IPS DF 6.9 (cell line): ENCODE measurements around the gene CWC27.

Source experiments
- DNase-seq: peaks from one replicate; pipeline ENCODE4 v3.0.0-alpha.2; 2013; ENCODE audit warnings: low read depth, low spot score
- H3K27ac ChIP-seq: one replicate; pipeline ENCODE4 v1.5.1; 2013; ENCODE audit warnings: low read length, control low read depth
- H3K27me3 ChIP-seq: 2 replicates; pipeline ENCODE4 v1.6.1; 2013; ENCODE audit warnings: mild to moderate bottlenecking, low read length; ENCODE audit not compliant: control insufficient read depth, insufficient read depth
- H3K36me3 ChIP-seq: 2 replicates; pipeline ENCODE4 v1.6.1; 2013; ENCODE audit warnings: low read length; ENCODE audit not compliant: control insufficient read depth, insufficient read depth
- H3K4me1 ChIP-seq: 2 replicates; pipeline ENCODE4 v1.6.1; 2013; ENCODE audit warnings: low read length; ENCODE audit not compliant: control insufficient read depth, insufficient read depth
- H3K4me3 ChIP-seq: 2 replicates; pipeline ENCODE4 v1.5.1; 2013; ENCODE audit warnings: mild to moderate bottlenecking, low read length
- H3K9me3 ChIP-seq: 2 replicates; pipeline ENCODE4 v1.6.1; 2013; ENCODE audit warnings: low read length, inconsistent platforms; ENCODE audit not compliant: control insufficient read depth, insufficient read depth
- WGBS: extraction: QIAGEN DNeasy Blood & Tissue Kit; methylation state at CpG from one replicate; pipeline ENCODE4 v1.1.7; 2013; ENCODE audit warnings: mixed read lengths, missing lambda C conversion rate; ENCODE audit not compliant: insufficient read length, insufficient coverage; 5-methylcytosine and 5-hydroxymethylcytosine counted together

Gene CWC27

GRCh38 chr5:65009207-65009606 lies 240.5 kb downstream of the CWC27 start:
- no peak overlapping the region for H3K4me3 ChIP-seq
- DNase-seq: no peak
- H3K4me1 ChIP-seq: no peaks in the 10 kb centered on the region
- no peaks in the 10 kb centered on the region for H3K36me3 ChIP-seq
- no peaks in the 10 kb centered on the region for H3K9me3 ChIP-seq
- WGBS: no CpG with 5 or more reads among the region's 1 CpG
- no peak overlapping the region for H3K27ac ChIP-seq
- H3K27me3 ChIP-seq: no peaks in the 10 kb centered on the region

- Histone ChIP-seq H3K27me3 (no peaks in the 10 kb centered on the region), H3K27ac (no peak overlapping the region), H3K4me1 (no peaks in the 10 kb centered on the region; the same call in 1 of the 2 replicates), H3K9me3 (no peaks in the 10 kb centered on the region), H3K36me3 (no peaks in the 10 kb centered on the region), H3K4me3 (no peak overlapping the region)
- WGBS: no CpG with 5 or more reads among the region's 1 CpG
- DNase-seq: no peak
Measured at GRCh38 chr5:65010841-65011240, 242.1 kb downstream of the CWC27 start.

DNA sequence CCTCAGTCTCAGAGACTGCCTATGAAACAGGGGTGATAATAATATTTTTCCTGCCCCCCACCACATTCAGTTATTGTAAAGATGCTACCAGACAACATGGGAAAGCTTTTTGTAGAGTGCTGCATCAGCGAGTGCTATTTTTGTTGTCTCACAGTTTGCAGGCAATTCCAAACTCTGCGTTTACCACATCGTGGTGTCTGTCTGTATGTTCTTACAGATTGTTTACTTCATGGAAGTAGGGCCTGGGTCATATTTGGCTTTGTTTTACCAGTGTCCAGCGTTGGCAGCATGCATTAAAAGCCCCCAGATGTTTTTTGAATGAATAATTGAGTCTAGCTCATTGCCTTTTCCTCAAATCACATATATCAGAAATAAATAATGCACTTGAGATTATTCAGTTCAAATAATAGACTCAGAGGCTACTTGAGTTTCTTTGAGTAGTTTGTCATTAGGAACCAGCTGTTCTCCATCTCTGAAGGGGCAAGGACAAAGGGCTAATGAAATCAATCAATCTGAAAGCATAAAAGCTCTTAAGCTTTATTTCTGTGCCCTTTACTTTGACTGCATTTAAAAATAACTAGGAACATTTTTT lies 243.7 kb downstream of the CWC27 start:
- DNase-seq: no peak
- Histone ChIP-seq H3K4me1 (no peaks in the 10 kb centered on the region; the same call in 1 of the 2 replicates), H3K9me3 (no peaks in the 10 kb centered on the region), H3K4me3 (no peak overlapping the region), H3K27me3 (no peaks in the 10 kb centered on the region), H3K27ac (no peak overlapping the region), H3K36me3 (no peaks in the 10 kb centered on the region)
- WGBS: no CpG with 5 or more reads among the region's 4 CpGs

- Histone ChIP-seq H3K36me3 (no peaks in the 10 kb centered on the region), H3K4me1 (no peaks in the 10 kb centered on the region; the same call in 1 of the 2 replicates), H3K4me3 (no peak overlapping the region), H3K27me3 (no peaks in the 10 kb centered on the region), H3K27ac (no peak overlapping the region), H3K9me3 (no peaks in the 10 kb centered on the region)
- no peak for DNase-seq
- no CpG with 5 or more reads among the region's 1 CpG for WGBS
Measured at GRCh38 chr5:65013166-65013565, 244.4 kb downstream of the CWC27 start.

DNA sequence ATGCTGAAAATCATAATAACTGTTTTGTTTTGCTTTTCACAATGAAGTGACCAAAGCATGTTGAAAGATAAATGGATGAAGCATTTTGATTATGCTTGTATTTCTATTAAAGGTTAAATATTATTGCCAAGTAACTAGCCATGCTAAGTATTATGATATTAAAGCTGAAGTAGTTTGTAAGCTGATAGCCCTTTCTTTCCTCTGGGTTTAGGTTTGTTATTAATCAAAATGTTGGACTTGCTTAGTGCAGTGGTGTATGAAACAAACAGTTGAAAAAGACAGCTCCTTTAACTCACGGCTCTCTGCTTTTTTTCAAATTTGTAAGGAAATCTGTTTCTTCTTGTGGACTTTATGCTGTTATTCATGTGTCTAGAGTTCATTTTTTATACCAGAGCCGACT lies 246.0 kb downstream of the CWC27 start:
- WGBS: no CpG with 5 or more reads among the region's 2 CpGs
- Histone ChIP-seq H3K27me3 (no peaks in the 10 kb centered on the region), H3K4me1 (no peaks in the 10 kb centered on the region; the same call in 1 of the 2 replicates), H3K36me3 (no peaks in the 10 kb centered on the region), H3K27ac (no peak overlapping the region), H3K4me3 (no peak overlapping the region), H3K9me3 (no peaks in the 10 kb centered on the region)
- DNase-seq: no peak

DNA sequence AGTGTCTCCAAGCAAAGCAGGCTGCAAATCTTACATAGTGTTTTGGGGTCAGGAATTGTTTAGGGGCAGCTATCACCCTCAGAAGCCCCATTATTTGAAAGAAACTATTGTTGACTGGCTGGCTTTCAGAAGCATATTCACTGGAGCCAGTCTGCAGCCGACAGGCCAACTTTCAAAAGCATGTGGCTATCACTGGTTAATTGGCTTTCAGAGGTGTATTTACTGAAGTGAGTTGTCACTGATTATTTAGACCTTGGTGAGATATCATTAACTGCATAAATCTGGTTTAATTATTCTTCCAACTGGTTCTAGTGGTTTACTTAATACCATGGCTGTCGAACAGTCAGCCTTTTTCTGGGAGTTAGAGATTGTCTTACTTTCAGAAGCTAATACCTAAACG lies 247.0 kb downstream of the CWC27 start:
- Histone ChIP-seq H3K4me3 (no peak overlapping the region), H3K27me3 (no peaks in the 10 kb centered on the region), H3K36me3 (no peaks in the 10 kb centered on the region), H3K4me1 (no peaks in the 10 kb centered on the region; the same call in 1 of the 2 replicates), H3K9me3 (no peaks in the 10 kb centered on the region), H3K27ac (no peak overlapping the region)
- no peak for DNase-seq
- no CpG with 5 or more reads among the region's 3 CpGs for WGBS

DNA sequence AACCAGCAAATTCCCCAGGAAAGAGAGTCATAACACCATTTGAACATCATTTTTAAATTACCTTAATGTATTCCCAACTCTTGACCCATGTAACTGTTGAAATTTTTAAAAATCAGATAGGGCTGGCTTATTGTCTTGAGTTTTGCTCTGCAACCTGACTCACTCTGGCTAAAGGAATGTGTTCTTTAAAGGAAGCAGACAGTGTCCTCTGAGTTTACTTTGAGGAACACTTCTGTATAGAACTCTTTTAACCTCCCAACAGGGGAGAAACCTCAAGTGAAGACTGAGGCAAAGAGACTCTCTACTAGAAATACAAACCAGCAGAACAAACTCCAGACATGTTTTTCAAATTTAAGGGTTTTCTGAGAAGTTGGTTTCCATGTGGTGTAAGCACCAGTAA lies 248.9 kb downstream of the CWC27 start:
- H3K4me1 ChIP-seq: no peaks in the 10 kb centered on the region; the same call in 1 of the 2 replicates
- H3K36me3 ChIP-seq: no peaks in the 10 kb centered on the region
- H3K27ac ChIP-seq: no peak overlapping the region
- no peak overlapping the region for H3K4me3 ChIP-seq
- DNase-seq: no peak
- H3K27me3 ChIP-seq: no peaks in the 10 kb centered on the region
- no peaks in the 10 kb centered on the region for H3K9me3 ChIP-seq

DNA sequence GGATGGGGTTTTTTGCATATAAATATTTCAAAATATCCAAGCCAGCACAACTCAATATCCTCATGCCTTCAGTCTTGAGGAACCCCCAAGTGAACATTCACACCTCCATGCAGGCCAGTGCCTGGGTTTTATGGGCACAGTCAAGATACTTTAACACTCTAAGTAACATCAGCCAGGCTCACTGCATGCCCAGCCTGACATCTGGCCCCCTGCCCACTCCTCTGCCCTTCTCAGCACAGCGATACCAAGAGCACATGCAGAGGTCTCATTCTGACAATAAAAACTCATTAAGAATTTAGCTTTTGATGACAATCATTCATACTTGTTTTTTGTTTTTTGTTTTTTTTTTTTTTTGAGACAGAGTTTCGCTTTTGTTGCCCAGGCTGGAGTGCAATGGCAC lies 250.0 kb downstream of the CWC27 start:
- no peaks in the 10 kb centered on the region; the same call in 1 of the 2 replicates for H3K4me1 ChIP-seq
- H3K27me3 ChIP-seq: no peaks in the 10 kb centered on the region
- H3K27ac ChIP-seq: no peak overlapping the region
- H3K4me3 ChIP-seq: no peak overlapping the region
- no CpG with 5 or more reads among the region's 2 CpGs for WGBS
- H3K36me3 ChIP-seq: no peaks in the 10 kb centered on the region
- H3K9me3 ChIP-seq: no peaks in the 10 kb centered on the region
- no peak for DNase-seq

DNA sequence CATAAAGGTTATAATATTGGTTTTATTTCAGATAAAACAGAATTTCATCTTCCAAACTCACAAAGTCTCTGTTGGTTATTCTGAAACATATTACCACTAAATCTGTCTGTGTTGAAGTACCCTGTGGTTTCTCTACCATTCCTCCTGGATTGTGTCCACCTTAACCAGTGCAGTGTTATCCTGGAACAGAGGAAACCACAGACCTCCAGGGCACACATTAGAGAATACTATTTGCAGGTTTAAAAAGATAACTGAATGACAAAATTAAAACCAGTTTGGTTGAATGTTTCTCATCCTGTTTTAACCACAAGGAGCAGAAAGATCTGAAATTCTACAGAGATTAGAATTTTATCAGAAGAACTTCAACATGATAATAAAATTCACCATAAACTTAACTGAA lies 251.8 kb downstream of the CWC27 start:
- DNase-seq: no peak
- Histone ChIP-seq H3K9me3 (no peaks in the 10 kb centered on the region), H3K4me1 (no peaks in the 10 kb centered on the region; the same call in 1 of the 2 replicates), H3K36me3 (no peaks in the 10 kb centered on the region), H3K27ac (no peak overlapping the region), H3K4me3 (no peak overlapping the region), H3K27me3 (no peaks in the 10 kb centered on the region)

DNA sequence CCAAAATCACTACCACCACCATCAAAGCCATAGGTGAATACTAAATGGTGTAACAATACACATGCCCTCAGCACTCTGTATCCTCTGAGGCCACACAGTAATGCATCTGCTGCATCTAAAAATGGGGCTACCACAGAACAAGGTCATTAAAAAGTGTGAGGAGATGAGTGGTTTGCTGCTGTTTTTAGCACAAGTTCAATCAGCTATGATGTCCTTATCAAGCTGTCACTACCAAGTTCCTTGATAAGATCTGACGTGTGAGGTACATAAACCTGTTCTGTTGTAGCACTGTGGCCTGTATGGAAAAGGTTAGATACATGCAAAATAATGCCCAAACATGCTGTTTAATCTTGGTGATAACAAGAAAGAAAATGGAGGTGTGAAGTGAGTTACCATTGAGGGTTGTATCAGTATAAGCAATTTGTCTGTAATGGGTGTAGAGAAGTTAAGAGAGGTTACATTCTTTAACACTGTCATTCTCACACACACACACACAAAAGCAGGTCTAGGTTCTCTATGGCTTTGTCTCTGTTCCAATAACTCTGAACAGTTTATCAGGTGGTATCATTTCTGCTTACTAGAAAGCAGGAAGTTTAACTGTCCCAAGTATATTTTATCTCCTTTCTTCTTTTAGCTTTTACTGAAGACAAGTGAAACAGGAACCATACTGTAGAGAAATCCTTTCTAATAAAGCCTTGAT lies 252.9 kb downstream of the CWC27 start:
- Histone ChIP-seq H3K27ac (no peak overlapping the region), H3K9me3 (no peaks in the 10 kb centered on the region), H3K27me3 (no peaks in the 10 kb centered on the region), H3K4me3 (no peak overlapping the region), H3K36me3 (no peaks in the 10 kb centered on the region), H3K4me1 (no peaks in the 10 kb centered on the region)
- WGBS: no CpG with 5 or more reads among the region's 1 CpG
- no peak for DNase-seq

DNA sequence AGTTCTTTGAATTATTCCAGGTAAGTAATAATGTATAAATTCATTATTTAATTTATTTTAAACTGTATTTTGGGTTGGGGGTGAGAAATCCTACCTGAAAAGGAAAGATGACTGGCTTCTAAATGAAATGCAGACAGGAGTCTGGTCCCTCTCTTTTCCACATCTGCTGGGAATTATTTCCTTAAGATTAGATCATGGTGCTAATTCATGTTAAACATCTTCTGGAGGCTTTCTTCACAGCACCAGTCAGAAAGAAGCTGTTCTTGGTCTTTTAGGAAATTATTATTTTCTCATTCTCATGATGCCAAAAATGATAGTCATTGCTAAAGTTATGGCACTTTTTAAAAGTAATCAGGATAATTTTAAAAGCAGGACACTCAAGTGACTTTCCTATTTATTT lies 254.2 kb downstream of the CWC27 start:
- Histone ChIP-seq H3K4me3 (no peak overlapping the region), H3K36me3 (no peaks in the 10 kb centered on the region), H3K27me3 (no peaks in the 10 kb centered on the region), H3K4me1 (no peaks in the 10 kb centered on the region), H3K9me3 (no peaks in the 10 kb centered on the region), H3K27ac (no peak overlapping the region)
- DNase-seq: no peak
